ENCODE measurements around the gene SMDT1.
"Not testable (repeated sequence)": the region's sequence is repeated elsewhere in the genome, so short reads cannot be mapped to it uniquely, and the experiment has no call there.

DNA sequence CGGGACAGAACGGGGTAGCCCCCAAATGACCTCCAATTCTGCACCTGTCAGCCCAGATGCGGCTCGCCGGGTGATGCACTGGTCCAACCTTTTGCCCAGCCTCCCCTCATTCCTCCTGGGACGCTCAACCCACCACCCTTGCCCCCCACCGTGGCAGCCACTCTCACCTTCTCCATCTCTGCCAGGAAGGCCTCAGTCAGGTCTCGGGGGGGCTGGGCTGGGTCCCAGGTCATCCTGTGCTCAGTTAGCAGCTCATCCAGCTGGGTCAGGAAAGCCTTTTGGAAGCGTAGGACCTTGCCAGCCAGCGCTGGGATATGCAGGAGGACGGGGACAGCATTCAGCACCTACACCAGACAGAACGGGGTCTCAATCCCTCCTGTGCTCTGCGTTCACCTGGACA is 48.5 kb downstream of the SMDT1 start:
- not testable (repeated sequence) for TF ChIP-seq NFIC (IDR thresholded peaks at IDR 0.05); SMC3 (conservative IDR thresholded peaks at IDR 0.05; ENCODE audit: insufficient read depth, low read depth, low read length); POLR2G (IDR thresholded peaks at IDR 0.05; ENCODE audit: low read depth, low read length); SIN3A (IDR thresholded peaks at IDR 0.05; ENCODE audit: borderline replicate concordance in 2 of 2, control insufficient read depth in 1 of 2, low read depth in 2 of 2, low read length in 2 of 2); TARDBP (IDR thresholded peaks at IDR 0.05); SOX6 (IDR thresholded peaks at IDR 0.05); NR3C1 (CRISPR knock-in tag; IDR thresholded peaks at IDR 0.05); NR2C2 (CRISPR knock-in tag; IDR thresholded peaks at IDR 0.05); NR2C2 (tag; IDR thresholded peaks at IDR 0.05); IRF2 (CRISPR knock-in tag; IDR thresholded peaks at IDR 0.05); PTBP1 (IDR thresholded peaks at IDR 0.05; ENCODE audit: low read depth, low read length)
- TF ChIP-seq, protein P1, sequence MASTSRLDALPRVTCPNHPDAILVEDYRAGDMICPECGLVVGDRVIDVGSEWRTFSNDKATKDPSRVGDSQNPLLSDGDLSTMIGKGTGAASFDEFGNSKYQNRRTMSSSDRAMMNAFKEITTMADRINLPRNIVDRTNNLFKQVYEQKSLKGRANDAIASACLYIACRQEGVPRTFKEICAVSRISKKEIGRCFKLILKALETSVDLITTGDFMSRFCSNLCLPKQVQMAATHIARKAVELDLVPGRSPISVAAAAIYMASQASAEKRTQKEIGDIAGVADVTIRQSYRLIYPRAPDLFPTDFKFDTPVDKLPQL (IDR thresholded peaks at IDR 0.05; ENCODE audit: extremely low read depth, insufficient read length) = not testable (repeated sequence)

All from K562 (cell line).